DLD1 (cell line): ENCODE data around the gene ELMO3.

ENCODE experiments used
- in situ Hi-C: cut with HindIII; loops from 2 replicates; pipeline ENCODE4 v1.10.0; 2017; ENCODE audit warnings: low sequenced_read_pairs

ELMO3 gene

DNA sequence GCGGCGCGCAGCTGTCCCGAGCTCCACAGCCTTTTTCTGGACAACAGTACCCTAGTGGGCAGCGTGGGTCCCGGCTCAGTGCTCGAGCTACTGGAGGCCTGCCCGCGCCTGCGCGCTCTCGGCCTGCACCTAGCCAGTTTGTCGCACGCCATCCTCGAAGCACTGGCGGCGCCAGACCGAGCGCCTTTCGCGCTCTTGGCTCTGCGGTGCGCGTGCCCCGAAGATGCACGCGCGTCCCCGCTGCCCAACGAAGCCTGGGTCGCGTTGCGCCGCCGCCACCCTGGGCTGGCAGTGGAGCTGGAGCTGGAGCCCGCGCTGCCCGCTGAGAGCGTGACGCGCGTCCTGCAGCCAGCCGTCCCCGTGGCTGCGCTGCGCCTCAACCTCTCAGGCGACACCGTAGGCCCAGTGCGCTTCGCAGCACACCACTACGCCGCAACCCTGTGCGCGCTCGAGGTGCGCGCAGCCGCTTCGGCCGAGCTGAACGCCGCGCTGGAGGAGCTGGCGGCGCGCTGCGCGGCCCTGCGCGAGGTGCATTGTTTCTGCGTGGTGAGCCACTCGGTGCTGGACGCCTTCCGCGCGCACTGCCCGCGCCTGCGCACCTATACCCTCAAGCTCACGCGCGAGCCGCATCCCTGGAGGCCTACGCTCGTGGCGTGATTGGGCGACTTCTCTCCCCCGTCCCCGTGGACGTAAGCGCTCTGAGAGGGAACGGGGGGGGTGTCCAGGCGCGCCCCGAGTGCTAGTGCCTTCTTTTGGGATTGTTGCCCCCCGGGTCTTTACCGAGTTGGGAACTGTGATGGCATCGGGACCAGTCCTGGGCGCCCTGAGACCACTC is 35.5 kb upstream of the ELMO3 start:
- in situ Hi-C loops: no loop called here

DNA sequence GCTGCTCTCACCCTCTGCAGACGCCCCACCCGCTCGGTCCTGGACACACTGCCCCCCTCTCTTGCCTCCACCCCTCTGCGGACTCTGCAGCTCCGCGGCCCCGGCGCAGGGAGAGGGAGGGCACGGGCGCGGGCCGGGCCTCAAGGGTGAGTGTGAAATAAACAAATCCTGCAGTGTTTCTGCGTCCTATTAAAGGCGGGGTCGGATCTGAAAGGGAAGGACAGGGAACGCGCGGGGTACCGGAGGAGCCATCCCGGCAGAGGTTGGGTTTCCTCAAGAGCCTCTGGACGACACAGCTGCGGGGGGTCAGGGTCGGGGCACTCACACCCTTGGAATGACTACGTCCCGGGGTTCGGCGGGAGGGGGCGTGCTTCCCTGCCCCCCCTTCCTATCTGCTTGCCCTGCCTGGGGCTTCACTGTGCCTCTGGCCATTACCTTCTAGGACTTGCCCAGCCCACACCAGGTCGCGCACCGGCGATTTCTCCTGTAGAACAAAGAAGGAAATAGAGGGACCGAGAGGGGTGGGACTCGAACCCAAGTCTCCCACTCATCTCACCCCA is 34.9 kb upstream of the ELMO3 start:
- in situ Hi-C loops: no loop called here

DNA sequence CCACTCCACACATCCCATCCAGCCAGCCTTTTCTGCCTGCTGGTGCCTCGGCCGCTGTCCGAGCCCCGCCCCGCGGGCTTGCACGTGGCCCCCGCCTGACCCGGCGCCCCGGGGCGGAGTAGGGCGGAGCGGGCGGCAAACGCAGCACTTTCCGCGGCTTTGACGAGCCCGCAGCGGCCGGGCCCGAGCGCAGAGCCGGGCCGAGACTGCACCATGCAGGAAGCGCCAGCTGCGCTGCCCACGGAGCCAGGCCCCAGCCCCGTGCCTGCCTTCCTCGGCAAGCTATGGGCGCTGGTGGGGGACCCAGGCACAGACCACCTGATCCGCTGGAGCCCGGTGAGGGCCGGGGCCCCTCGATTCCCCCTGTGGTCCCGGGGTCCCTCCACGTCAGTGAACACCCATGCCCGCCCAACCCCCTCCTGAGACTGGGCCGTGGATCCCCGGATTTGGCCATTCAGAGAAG is 34.3 kb upstream of the ELMO3 start, which contains the start of gene HSF4:
Gene HSF4 (plus strand): TSS at position 147 of the 463 bp plus-strand sequence. CDS start 67 bp downstream, at position 214.
- in situ Hi-C loops: no loop called here

DNA sequence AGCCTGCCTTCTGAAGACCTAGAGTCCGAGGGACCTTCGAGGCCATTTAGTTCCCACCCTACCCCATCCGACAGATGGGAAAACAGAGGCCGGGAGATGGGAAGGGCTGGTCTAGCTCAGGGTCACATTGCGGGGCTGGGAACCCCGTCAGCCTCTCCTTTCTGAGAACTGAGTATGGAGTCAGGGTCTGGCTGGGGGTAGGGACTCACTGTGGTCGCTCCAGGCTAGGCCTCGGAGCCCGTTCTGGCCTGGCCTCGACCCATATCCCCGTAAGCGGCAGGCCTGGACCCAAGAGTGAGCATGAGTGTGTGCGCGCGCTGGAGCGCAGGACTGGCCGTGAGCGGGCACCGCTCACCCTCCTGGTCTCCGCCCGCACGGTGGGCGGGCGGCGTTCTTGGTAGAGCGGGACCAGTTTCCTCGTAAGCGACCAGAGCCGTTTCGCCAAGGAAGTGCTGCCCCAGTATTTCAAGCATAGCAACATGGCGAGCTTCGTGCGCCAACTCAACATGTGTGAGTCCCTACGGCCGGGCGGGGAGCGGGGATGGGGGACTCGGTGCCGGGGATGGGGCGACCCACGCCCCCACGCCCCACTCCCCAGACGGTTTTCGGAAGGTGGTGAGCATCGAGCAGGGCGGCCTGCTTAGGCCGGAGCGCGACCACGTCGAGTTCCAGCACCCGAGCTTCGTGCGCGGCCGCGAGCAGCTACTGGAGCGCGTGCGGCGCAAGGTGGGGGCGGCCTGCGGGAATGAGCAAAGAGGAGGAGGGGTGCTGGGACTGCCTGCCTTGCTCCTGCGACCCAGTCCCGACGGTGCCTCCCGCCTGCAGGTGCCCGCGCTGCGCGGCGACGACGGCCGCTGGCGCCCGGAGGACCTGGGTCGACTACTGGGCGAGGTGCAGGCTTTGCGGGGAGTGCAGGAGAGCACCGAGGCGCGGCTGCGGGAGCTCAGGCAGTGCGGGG is 33.5 kb upstream of the ELMO3 start:
- in situ Hi-C loops: no loop called here

DNA sequence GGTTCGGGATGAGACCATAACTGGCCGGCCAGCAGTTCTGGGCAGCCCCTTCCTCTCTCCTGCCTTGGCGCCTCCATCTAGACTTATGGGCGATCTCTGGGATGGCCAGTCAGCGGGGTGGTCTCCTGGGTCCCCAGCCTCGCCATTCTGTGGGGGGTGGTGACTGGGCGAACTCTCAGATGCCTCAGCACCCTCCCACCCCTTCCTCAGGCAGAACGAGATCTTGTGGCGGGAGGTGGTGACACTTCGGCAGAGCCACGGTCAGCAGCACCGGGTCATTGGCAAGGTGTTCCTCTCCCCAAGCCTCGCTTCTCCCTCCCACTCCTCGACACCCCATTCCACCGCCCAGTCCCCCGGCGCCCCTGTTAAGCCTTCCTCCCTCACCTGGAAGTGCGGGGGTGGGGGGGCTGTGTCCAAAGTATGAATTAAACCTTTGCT is 32.8 kb upstream of the ELMO3 start:
- in situ Hi-C loops: no loop called here

DNA sequence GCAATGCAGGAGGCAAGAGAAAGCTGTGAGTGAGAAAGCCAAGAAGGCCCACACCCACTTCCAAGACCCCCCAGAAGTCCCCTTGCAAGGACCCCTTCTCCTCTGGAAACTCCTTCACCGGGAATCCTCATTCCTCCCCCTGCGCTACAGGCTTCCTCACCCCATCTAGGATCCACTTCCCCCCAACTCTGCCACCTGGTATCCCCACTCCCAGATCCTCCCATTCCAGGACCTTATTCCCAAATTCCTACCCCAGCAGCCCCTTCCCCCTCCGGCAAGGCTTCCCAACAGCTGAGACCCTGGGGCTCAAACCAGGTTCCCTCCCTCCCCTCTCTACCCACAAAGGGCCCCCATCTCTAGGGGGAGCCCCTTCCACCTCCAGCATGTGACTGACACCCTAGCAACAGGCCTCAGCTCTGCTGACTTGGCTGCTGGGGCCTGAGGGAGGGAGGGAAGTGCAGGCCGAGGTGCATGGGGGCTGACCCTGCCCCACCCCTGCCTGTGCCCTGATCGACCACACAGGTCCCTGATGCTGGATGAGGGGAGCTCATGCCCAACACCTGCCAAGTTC is 32.2 kb upstream of the ELMO3 start:
- in situ Hi-C loops: no loop called here

DNA sequence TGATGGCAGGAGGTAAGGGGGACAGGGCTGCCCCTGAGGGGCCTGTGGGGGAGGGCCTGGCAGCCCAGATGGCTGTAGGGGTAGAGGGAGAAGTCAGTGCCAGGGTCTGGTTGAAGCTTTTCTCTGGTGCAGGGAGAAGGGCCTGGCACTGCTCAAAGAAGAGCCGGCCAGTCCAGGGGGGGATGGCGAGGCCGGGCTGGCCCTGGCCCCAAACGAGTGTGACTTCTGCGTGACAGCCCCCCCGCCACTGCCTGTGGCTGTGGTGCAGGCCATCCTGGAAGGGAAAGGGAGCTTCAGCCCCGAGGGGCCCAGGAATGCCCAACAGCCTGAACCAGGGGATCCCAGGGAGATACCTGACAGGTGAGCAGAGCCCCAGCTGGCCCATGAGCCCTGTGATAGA is 31.3 kb upstream of the ELMO3 start:
- in situ Hi-C loops: no loop called here

DNA sequence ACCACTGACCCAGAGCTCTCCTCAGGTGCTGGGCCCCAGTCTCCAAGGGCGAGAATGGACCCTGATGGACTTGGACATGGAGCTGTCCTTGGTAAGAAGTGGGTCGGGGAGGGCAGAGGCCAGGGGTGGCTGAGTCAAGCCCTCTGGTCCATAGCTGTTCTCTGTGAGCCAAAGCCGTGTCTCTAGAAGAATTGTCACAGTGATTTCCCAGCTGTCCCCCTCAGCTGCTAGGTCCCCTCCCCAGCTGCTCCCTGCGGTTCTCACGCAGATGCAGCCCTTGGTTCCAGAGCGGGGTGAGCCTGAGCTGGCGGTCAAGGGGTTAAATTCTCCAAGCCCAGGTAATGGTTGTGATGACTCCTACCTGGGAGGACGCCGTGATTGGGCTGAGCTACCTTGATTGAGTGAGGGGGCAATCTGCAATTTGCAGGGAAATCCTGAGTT is 29.9 kb upstream of the ELMO3 start:
- in situ Hi-C loops: no loop called here

DNA sequence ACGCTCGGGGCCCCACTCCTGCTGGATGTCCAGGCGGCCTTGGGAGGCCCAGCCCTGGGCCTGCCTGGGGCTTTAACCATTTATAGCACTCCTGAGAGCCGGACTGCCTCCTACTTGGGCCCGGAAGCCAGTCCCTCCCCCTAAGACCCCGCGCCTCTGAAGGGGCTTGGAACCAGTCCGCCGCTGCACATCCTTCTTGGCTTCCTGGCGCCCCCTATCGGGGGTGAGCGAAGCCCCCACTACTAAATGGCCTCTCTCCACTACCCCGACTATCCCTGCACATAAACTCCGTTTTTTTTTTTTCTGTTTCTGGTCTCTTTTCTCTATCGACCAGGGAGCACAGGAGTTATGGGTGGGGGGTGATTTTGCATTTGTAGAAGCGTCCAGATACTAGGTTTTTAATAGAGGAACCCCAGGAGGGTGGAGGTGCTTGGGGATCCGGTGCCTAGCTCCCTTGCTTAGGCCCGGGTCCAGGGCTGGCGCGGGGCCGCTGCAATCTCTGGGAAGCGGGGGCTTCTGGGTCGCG is 29.2 kb upstream of the ELMO3 start:
- in situ Hi-C loops: no loop called here

DNA sequence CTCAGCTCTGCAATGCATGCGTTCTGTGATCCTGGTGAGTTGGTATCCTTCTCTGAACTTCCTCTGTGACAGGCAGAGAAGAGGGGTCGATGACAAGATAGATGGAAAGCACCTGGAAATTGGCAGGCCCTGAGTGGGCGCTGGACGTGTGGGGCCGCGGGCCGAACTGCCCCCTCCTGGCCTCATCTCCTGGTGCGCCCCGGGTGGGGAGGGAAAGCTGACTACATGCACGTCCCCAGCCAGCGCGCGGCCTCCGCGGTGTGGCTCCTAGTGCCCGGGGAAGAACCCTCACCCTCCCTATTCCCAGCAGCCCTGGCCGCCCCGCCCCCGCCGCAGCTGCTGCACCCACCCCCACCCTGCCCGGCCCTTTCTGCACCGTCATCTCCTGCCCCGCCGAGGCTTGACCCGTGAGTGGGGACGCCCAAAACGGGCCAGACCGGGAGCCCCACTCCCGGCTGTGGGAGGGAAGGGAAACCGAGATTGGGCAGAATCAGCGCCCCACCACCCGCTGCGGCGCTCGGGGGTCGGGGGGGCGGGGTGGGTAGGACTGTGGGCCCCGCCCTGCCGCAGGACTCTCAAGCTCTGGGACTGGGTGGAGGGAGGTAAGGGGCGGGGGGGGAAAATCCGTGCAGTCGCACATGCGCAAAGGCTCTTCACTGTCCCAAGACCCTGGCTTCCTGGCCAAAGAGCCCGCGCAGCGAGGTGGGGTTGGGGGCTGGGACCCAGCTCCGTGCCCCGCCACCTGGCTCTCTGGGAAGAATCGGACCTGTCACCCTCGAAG is 28.6 kb upstream of the ELMO3 start, which contains the start of gene NOL3:
Gene NOL3 (plus strand): TSS at position 371 of the 781 bp plus-strand sequence.
- in situ Hi-C loops: no loop called here

DNA sequence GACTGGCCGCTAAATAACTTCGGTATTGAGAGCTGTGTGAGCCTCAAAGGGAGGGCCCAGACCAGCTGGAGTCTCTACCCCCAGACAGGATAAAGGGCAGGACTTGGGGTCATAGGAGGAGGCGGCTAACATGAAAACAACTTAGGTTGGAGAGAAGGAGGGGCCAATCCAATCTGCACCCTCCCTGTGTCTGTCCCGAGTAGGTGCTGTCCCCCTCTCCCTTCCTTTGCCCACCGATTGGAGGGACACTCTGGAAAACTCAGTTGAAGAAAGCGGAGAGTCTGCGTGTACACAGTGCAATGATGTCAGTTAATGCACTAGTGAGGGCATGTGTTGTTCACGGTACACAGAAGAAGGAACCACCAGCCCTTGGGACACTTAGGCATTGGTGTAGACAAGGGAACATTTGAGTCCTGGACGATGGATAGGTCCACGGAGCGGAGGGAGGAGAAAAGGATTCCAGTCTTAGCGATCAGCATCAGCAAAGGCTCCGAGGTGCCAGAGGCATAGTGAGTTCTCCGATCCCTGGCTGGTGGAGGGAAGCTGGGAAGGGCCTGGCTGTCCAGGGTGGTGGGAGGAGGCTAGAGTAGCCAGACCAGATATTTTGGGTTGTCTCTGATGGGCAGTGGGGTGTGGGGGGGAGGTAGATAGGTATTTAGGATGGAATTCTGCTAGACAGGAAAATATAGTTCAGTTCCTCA is 27.8 kb upstream of the ELMO3 start:
- in situ Hi-C loops: no loop called here

DNA sequence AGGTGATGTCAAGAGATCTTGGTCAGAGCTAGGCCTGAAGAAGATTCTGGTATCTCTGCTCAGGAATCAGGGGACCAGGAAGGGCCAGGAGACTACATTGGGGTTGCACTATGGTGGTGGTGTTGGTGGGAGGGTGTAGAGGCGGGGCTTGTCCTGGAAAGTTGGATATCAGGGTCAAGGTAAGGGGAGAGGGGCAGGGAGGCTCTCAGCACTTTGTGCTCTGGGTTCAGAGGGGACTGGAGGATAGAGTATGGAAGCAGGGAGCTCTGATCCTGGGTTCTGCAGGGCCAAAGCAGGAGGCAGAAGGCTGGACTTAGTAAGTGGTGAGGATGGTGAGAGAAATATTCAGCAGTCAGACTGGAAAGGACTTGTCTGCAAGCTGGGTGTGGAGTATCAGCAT is 25.6 kb upstream of the ELMO3 start:
- in situ Hi-C loops: no loop called here

DNA sequence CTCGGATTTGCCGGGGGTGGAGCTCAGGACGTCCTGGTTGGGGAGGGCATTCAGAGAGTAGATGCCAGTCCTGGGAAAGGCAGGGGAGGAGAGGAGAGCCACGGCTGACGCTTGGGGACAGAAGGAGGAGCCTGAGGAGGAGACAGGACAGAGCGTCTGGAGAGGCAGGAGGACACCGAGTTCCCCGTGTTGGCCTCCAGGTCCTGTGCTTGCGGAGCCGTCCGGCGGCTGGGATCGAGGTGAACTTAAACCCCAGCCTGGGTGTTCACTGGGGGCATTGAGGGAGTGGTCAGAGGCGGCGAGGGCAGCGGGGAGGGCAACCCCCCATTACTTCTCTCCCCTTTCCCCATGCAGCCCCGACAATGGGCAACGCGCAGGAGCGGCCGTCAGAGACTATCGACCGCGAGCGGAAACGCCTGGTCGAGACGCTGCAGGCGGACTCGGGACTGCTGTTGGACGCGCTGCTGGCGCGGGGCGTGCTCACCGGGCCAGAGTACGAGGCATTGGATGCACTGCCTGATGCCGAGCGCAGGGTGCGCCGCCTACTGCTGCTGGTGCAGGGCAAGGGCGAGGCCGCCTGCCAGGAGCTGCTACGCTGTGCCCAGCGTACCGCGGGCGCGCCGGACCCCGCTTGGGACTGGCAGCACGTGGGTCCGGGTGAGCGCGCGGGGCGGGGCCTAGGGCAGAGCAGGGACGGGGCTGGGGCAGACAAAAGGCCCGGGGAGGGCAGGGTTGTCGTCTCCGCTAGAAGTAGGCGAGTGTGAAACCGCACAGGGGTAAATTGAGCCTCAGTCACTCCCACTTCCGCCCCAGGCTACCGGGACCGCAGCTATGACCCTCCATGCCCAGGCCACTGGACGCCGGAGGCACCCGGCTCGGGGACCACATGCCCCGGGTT is 24.9 kb upstream of the ELMO3 start:
- in situ Hi-C loops: no loop called here

DNA sequence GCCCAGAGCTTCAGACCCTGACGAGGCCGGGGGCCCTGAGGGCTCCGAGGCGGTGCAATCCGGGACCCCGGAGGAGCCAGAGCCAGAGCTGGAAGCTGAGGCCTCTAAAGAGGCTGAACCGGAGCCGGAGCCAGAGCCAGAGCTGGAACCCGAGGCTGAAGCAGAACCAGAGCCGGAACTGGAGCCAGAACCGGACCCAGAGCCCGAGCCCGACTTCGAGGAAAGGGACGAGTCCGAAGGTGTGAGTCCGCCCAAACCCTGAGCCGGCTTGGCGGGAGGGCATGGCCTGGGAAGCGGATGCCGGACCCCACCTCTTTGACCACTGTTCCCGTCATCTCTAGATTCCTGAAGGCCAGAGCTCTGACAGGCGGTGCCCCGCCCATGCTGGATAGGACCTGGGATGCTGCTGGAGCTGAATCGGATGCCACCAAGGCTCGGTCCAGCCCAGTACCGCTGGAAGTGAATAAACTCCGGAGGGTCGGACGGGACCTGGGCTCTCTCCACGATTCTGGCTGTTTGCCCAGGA is 24.2 kb upstream of the ELMO3 start:
- in situ Hi-C loops: no loop called here

DNA sequence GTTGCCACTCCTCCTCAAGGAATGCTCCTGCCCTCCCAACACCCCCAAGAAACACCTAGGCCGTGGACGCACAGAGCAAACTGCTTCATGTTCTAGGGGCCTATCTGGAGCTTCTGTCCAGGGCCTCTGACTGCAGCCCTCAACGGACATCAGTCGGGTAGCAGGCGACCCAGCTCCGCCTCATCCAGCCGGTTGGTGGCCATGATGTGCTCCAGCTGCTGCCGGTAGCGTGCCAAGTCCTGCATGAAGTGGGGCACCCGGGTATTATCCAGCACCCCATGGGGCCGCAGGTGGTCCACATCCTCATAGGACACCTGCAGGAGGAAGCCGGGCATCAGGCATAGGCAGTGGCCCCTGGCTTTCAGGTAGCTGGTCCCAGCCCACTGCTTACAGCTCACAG is 22.3 kb upstream of the ELMO3 start:
- in situ Hi-C loops: no loop called here

DNA sequence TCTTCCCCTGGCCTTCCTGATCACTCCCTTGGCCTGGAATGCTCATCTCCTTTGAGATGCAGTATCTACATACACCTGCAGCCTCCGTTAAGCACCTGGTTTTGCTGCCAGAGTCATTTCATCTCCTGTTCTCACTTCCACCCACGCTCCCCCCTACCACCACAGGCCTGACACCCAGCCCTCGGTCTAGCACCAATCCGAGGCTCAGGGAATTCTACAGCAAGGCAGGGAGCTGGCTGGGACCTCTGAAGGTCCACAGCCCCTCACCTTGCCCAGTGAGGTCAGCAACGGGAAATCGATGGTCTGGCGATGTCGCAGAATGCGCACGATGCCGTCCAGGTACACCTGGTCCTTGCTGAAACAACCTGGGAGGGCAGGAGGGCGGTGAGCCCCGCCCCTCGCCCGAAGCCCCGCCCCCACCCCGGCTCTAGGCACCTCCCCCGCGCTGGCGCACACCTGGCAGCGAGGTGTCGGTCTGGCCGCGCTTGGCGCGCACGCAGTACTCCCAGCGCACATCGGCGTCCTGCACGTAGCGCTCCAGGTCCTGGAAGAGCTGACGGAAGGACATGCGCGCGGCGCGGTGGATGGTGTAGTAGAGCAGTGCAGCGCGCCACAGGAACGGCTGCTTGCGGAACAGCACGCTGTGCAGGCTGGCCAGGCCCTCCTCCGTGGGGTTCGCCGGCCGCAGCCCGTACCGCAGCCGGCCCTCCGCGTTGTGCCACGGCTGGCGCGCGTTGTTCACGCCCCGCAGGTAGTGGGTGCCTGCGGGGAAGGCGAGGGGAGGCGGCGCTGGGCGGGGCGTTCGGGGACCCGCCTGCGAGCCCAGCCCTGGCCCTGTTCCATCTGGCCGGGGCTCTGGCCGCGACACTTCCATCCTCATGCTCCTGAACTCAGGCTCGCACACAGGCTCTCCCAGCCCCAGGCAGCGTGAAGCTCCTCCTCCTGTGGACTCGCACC is 20.9 kb upstream of the ELMO3 start:
- in situ Hi-C loops: no loop called here
